Measurements from ENCODE around the gene ALDH5A1. TPM values are rescaled to one million over a fixed set of nuclear protein-coding genes. Genes with fewer than 3 reads are reported as not detected.

Gene ALDH5A1
- total and polyA plus RNA-seq, 2 of the 13 experiments (the other 11 are each of a cell fraction or from before 2014, with no cell fraction given), result 12.8 to 32.5 TPM

DNA sequence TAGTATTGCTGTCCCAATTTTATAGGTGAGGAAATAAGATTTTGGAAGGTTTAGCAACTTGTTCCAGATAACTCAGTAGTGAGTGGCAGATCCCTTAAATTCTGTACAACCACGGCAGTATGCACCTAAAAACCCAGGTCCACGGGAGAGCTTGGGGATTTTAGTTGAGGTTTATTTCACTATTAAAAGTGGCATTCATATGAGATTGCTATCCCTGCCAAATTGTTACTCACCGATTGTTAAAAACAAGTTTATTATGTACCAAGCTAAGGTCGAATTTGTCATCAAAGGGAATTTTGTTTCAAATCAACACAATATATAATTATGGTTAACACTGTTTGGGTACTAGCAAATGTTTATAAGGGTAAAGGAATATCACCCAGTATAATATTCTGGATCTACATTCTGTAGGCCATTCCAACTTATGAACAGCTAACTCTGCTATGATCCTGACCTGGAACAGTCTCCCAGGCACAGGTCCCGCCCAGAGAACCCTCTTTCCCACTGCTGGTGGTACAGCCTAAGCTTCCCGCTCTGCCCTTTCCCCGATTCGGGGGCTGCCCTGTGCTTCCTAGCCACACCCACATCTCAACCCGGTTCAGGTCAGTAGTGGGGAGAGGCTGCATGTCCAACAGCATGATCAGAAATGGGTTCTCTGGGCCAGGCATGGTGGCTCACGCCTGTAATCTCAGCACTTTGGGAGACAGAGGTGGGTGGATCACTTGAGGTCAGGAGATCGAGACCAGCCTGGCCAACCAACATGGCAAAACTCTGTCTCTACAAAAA lies 30.3 kb upstream of the ALDH5A1 start (continued):
- TF ChIP-seq, protein P1, sequence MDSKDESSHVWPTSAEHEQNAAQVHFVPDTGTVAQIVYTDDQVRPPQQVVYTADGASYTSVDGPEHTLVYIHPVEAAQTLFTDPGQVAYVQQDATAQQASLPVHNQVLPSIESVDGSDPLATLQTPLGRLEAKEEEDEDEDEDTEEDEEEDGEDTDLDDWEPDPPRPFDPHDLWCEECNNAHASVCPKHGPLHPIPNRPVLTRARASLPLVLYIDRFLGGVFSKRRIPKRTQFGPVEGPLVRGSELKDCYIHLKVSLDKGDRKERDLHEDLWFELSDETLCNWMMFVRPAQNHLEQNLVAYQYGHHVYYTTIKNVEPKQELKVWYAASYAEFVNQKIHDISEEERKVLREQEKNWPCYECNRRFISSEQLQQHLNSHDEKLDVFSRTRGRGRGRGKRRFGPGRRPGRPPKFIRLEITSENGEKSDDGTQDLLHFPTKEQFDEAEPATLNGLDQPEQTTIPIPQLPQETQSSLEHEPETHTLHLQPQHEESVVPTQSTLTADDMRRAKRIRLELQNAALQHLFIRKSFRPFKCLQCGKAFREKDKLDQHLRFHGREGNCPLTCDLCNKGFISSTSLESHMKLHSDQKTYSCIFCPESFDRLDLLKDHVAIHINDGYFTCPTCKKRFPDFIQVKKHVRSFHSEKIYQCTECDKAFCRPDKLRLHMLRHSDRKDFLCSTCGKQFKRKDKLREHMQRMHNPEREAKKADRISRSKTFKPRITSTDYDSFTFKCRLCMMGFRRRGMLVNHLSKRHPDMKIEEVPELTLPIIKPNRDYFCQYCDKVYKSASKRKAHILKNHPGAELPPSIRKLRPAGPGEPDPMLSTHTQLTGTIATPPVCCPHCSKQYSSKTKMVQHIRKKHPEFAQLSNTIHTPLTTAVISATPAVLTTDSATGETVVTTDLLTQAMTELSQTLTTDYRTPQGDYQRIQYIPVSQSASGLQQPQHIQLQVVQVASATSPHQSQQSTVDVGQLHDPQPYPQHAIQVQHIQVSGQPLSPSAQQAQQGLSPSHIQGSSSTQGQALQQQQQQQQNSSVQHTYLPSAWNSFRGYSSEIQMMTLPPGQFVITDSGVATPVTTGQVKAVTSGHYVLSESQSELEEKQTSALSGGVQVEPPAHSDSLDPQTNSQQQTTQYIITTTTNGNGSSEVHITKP (CRISPR knock-in tag; IDR thresholded peaks at IDR 0.05; ENCODE audit: low read depth), result no peak
- TF ChIP-seq SNAI1 (CRISPR knock-in tag; IDR thresholded peaks at IDR 0.05; ENCODE audit: borderline replicate concordance), result no peak

DNA sequence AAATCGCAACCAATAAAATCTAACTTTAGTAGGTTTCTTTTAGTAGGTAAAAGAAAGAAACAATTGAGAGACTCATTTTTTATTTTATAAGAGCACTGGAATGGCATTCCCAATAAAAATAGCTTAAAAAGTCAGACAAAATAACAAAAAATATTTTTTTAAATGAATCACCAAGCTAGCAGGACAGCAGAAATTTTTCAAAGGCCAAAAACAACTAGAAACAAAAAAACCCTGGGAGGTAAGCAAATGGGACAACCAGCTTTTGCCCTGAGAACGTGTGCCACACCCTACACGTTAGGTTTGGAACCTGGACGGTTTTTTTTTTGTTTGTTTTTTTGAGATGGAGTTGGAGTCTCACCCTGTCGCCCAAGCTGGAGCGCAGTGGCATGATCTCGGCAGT lies 25.0 kb upstream of the ALDH5A1 start:
- intact Hi-C loops (cut with micrococcal nuclease; ENCODE audit: unreplicated experiment) (no loop called here), in situ Hi-C loops (cut with HindIII; ENCODE audit: extremely low pct_ligation_motif_present, low pct_unique_long_range_greater_than_20kb) (no loop called here)
- no peaks in the 10 kb centered on the region for H3K27me3 ChIP-seq (ENCODE audit: control insufficient read depth in 1 of 2, insufficient read depth in 2 of 2, low read length in 2 of 2)
- ChIA-PET CTCF (ENCODE audit: low intra/inter-chr PET ratio, low total read pairs) (no interaction called here), POLR2A (no interaction called here)
- H3K36me3 ChIP-seq (replicated peaks in 1 of 2; ENCODE audit: control insufficient read depth in 1 of 2, insufficient read depth in 2 of 2, low read length in 2 of 2), result peaks cover 0 to under 1% of the 10 kb centered on the region in 2 experiments; a peak in 1 of 5 replicates
- DNase-seq (ENCODE audit: low spot score) (no peak), FAIRE-seq (no peak), ATAC-seq (no peak)
- no peaks in the 10 kb centered on the region for H3K4me1 ChIP-seq (ENCODE audit: insufficient read depth, low read length)
- H2AFZ ChIP-seq (ENCODE audit: low read length), result no peak overlapping the region
- no peaks in the 10 kb centered on the region for H3K9me3 ChIP-seq (ENCODE audit: low read length)
- H3K27ac ChIP-seq (ENCODE audit: extremely low read length, insufficient read depth, low read length), result no peak overlapping the region
- no peak overlapping the region for H3K9ac ChIP-seq (ENCODE audit: insufficient read depth, low read depth, low read length)
- no peak overlapping the region for H3K4me2 ChIP-seq (ENCODE audit: low read depth, low read length)
- BruUV-seq (replicated peaks), result no TSS peak
- H4K20me1 ChIP-seq (ENCODE audit: insufficient read depth, low read length), result no peaks in the 10 kb centered on the region
- no peak overlapping the region for H3K4me3 ChIP-seq (replicated peaks in 1 of 3; ENCODE audit: insufficient read depth in 1 of 3, low read depth in 2 of 3, low read length in 3 of 3)
- 93% methylated on average over 7 of the region's 7 CpGs for WGBS (ENCODE audit: low lambda C conversion rate)
- no peaks in the 10 kb centered on the region for H3K79me2 ChIP-seq (ENCODE audit: insufficient read depth, low read length)
- TF ChIP-seq ZNF775 (CRISPR knock-in tag; IDR thresholded peaks at IDR 0.05; ENCODE audit: borderline replicate concordance) (no peak), ZNF101 (CRISPR knock-in tag; IDR thresholded peaks at IDR 0.05; ENCODE audit: borderline replicate concordance, low read depth) (no peak), ZNF746 (CRISPR knock-in tag; IDR thresholded peaks at IDR 0.05) (no peak), RBAK (CRISPR knock-in tag; IDR thresholded peaks at IDR 0.05) (no peak), ZNF891 (CRISPR knock-in tag; IDR thresholded peaks at IDR 0.05) (no peak), MIXL1 (CRISPR knock-in tag; IDR thresholded peaks at IDR 0.05) (no peak), HNRNPUL1 (IDR thresholded peaks at IDR 0.05; ENCODE audit: low read depth, low read length) (no peak), BRD4 (CRISPR knock-in tag; IDR thresholded peaks at IDR 0.05) (no peak), ZNF432 (CRISPR knock-in tag; IDR thresholded peaks at IDR 0.05; ENCODE audit: borderline replicate concordance) (no peak), FOXK1 (CRISPR knock-in tag; IDR thresholded peaks at IDR 0.05; ENCODE audit: borderline replicate concordance, low read depth) (no peak), DNMT1 (CRISPR knock-in tag; IDR thresholded peaks at IDR 0.05) (no peak), ZNF264 (CRISPR knock-in tag; IDR thresholded peaks at IDR 0.05) (no peak), ELF3 (CRISPR knock-in tag; IDR thresholded peaks at IDR 0.05) (no peak), SAFB2 (CRISPR knock-in tag; IDR thresholded peaks at IDR 0.05; ENCODE audit: borderline replicate concordance, low read depth) (no peak), ZNF572 (CRISPR knock-in tag; IDR thresholded peaks at IDR 0.05) (no peak)
- TF ChIP-seq, protein P2, sequence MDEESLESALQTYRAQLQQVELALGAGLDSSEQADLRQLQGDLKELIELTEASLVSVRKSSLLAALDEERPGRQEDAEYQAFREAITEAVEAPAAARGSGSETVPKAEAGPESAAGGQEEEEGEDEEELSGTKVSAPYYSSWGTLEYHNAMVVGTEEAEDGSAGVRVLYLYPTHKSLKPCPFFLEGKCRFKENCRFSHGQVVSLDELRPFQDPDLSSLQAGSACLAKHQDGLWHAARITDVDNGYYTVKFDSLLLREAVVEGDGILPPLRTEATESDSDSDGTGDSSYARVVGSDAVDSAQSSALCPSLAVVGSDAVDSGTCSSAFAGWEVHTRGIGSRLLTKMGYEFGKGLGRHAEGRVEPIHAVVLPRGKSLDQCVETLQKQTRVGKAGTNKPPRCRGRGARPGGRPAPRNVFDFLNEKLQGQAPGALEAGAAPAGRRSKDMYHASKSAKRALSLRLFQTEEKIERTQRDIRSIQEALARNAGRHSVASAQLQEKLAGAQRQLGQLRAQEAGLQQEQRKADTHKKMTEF (CRISPR knock-in tag; IDR thresholded peaks at IDR 0.05), result no peak
- TF ChIP-seq, protein P3, sequence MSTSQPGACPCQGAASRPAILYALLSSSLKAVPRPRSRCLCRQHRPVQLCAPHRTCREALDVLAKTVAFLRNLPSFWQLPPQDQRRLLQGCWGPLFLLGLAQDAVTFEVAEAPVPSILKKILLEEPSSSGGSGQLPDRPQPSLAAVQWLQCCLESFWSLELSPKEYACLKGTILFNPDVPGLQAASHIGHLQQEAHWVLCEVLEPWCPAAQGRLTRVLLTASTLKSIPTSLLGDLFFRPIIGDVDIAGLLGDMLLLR (CRISPR knock-in tag; IDR thresholded peaks at IDR 0.05), result no peak

Data from HepG2 (cell line).